HepG2 (cell line): ENCODE results near the gene NUDT7. TPM values are rescaled to one million over a fixed set of nuclear protein-coding genes. Genes with fewer than 3 reads are reported as not detected.

Experiments used
- ATAC-seq: fragments of 200-7000 bp; cut with Tn5 transposase; 3 replicates; pipeline ENCODE4 v1.9.1; 2020; ENCODE audit warnings: mild to moderate bottlenecking, moderate library complexity
- BruUV-seq: library from RNA; stranded (reverse); fragments of 400-500 nt; replicated peaks from 2 replicates; lab custom pipeline; 2021; lab: Mats Ljungman, UMichigan
- CTCF ChIA-PET: fragments of 300-600 bp; formaldehyde crosslinking; extraction: SDS; loops from one replicate; lab custom pipeline; 2021; ENCODE audit warnings: low total read pairs, inconsistent platforms, low intra/inter-chr PET ratio; lab: Yijun Ruan, JAX
- POLR2A ChIA-PET: fragments of 350-600 bp; sonication (Branson Sonifier 250); formaldehyde crosslinking; loops from one replicate; lab custom pipeline; 2020; ENCODE audit warnings: antibody characterized with exemption, inconsistent platforms; lab: Yijun Ruan, JAX
- DNase-seq: peaks from one replicate; pipeline ENCODE4 v3.0.0-alpha.2; 2015; ENCODE audit warnings: low spot score
- FAIRE-seq: peaks from 3 replicates; lab custom pipeline; 2011; peaks lifted over from hg19 to GRCh38; lab: Jason Lieb, UNC
- H2AFZ ChIP-seq: one replicate; pipeline ENCODE4 v1.6.1; 2011; ENCODE audit warnings: low read length, inconsistent platforms
- H3K27ac ChIP-seq: fragments of 300-600 bp; 3 replicates; pipeline ENCODE4 v1.8.0; 2011; ENCODE audit warnings: mixed run types, mild to moderate bottlenecking, mixed read lengths, low read length, inconsistent platforms; ENCODE audit not compliant: insufficient read depth; ENCODE audit errors: extremely low read length
- H3K27me3 ChIP-seq, 2 experiments: fragments of 200-600 bp in 1 of 2; 2 replicates in 1 of 2; 3 replicates in 1 of 2; pipeline versions ENCODE4 v1.6.0 to v1.8.0; 2011; ENCODE audit warnings: low read length in 2 of 2, mild to moderate bottlenecking in 2 of 2, moderate library complexity in 2 of 2, inconsistent platforms in 1 of 2; ENCODE audit not compliant: insufficient read depth in 2 of 2, control insufficient read depth in 1 of 2
- H3K36me3 ChIP-seq, 2 experiments: fragments of 200-600 bp in 1 of 2; replicated peaks in 1 of 2; 2 replicates in 1 of 2; 3 replicates in 1 of 2; pipeline versions ENCODE4 v1.5.1 to v1.8.0; 2011; ENCODE audit warnings: low read length in 2 of 2, inconsistent platforms in 1 of 2; ENCODE audit not compliant: insufficient read depth in 2 of 2, control insufficient read depth in 1 of 2
- H3K4me1 ChIP-seq: 2 replicates; pipeline ENCODE4 v1.5.1; 2012; ENCODE audit warnings: low read length, inconsistent platforms; ENCODE audit not compliant: insufficient read depth
- H3K4me2 ChIP-seq: 2 replicates; pipeline ENCODE4 v1.6.0; 2011; ENCODE audit warnings: low read depth, low read length, inconsistent platforms
- H3K4me3 ChIP-seq, 3 experiments: fragments of 200-600 bp in 1 of 3; sonication (generic), shearing (Covaris generic) in 1 of 3; replicated peaks in 1 of 3; 2 replicates each; pipeline ENCODE4 v1.5.1; 2011 to 2016; ENCODE audit warnings: low read length in 3 of 3, inconsistent platforms in 2 of 3, low read depth in 2 of 3, mild to moderate bottlenecking in 2 of 3, control low read depth in 1 of 3, mixed read lengths in 1 of 3; ENCODE audit not compliant: insufficient read depth in 1 of 3
- H3K79me2 ChIP-seq: one replicate; pipeline ENCODE4 v1.6.1; 2011; ENCODE audit warnings: low read length, inconsistent platforms; ENCODE audit not compliant: insufficient read depth
- H3K9ac ChIP-seq: 2 replicates; pipeline ENCODE4 v1.6.0; 2011; ENCODE audit warnings: mild to moderate bottlenecking, low read depth, low read length, inconsistent platforms; ENCODE audit not compliant: insufficient read depth
- H3K9me3 ChIP-seq: 2 replicates; pipeline ENCODE4 v1.5.1; 2012; ENCODE audit warnings: mild to moderate bottlenecking, low read length
- H4K20me1 ChIP-seq: 2 replicates; pipeline ENCODE4 v1.6.0; 2011; ENCODE audit warnings: inconsistent platforms, mild to moderate bottlenecking, low read length, moderate library complexity; ENCODE audit not compliant: insufficient read depth
- ATF1 ChIP-seq: IDR thresholded peaks from 2 replicates; pipeline ENCODE4 v1.6.1; 2016; ENCODE audit warnings: mild to moderate bottlenecking, control low read depth
- FOXK1 ChIP-seq: sonication (generic); formaldehyde crosslinking; IDR thresholded peaks from 2 replicates; pipeline ENCODE4 v1.4.0; 2020; ENCODE audit warnings: low read depth, missing genetic modification reagents, borderline replicate concordance
- MED1 ChIP-seq: sonication (generic); formaldehyde crosslinking; IDR thresholded peaks from 2 replicates; pipeline ENCODE4 v1.4.0; 2020; ENCODE audit warnings: missing genetic modification reagents
- NAIF1 ChIP-seq: sonication (generic); formaldehyde crosslinking; IDR thresholded peaks from 2 replicates; pipeline ENCODE4 v1.5.0; 2020; ENCODE audit warnings: mild to moderate bottlenecking, missing genetic modification reagents, borderline replicate concordance
- RBAK ChIP-seq: sonication (generic); formaldehyde crosslinking; IDR thresholded peaks from 2 replicates; pipeline ENCODE4 v1.5.1; 2020; ENCODE audit warnings: mild to moderate bottlenecking, missing genetic modification reagents
- SAP130 ChIP-seq: IDR thresholded peaks from 2 replicates; pipeline ENCODE4 v1.6.1; 2016; ENCODE audit warnings: low read depth
- SIN3B ChIP-seq: fragments of 150-350 bp; IDR thresholded peaks from 2 replicates; pipeline ENCODE4 v1.6.1; 2014; ENCODE audit warnings: low read length
- ZNF225 ChIP-seq: sonication (generic); formaldehyde crosslinking; IDR thresholded peaks from 2 replicates; pipeline ENCODE4 v1.4.0; 2020; ENCODE audit warnings: mild to moderate bottlenecking, missing genetic modification reagents
- ZNF430 ChIP-seq: sonication (generic); formaldehyde crosslinking; IDR thresholded peaks from 2 replicates; pipeline ENCODE4 v1.9.0; 2021; ENCODE audit warnings: mild to moderate bottlenecking, missing genetic modification reagents
- WGBS: methylation state at CpG from one replicate; pipeline ENCODE4 v1.1.6; 2017; ENCODE audit warnings: low lambda C conversion rate; 5-methylcytosine and 5-hydroxymethylcytosine counted together
- in situ Hi-C: cut with HindIII; loops from 2 replicates; pipeline ENCODE4 v1.10.0; 2017; ENCODE audit warnings: low pct_unique_long_range_greater_than_20kb; ENCODE audit not compliant: extremely low pct_ligation_motif_present
- intact Hi-C: fragments of 100-400 bp; cut with micrococcal nuclease; formaldehyde crosslinking; loops from one replicate; pipeline ENCODE4 v1.10.0; 2022; ENCODE audit not compliant: unreplicated experiment
- polyA plus RNA-seq, 8 experiments: library from polyadenylated mRNA; depleted of rRNA in 3 of 8; stranded (reverse) in 7 of 8; unstranded in 1 of 8; fragments of >200 nt; fragmentation: Illumina TruSeq in 4 of 8; extraction: Trizol in 4 of 8; gene quantifications; 2 replicates each; pipeline versions ENCODE4 v1.2.1 to v1.2.3, GENCODE V29; 2011 to 2016; ENCODE audit warnings: low read depth in 4 of 8, missing spikeins in 1 of 8, mixed read lengths in 1 of 8; ENCODE audit not compliant: insufficient read depth in 1 of 8
- total RNA-seq, 5 experiments: library from RNA; depleted of rRNA; stranded (reverse); fragments of >200 nt; fragmentation: Illumina TruSeq; extraction: Trizol; gene quantifications; 2 replicates each; pipeline ENCODE4 v1.2.3, GENCODE V29; 2016; ENCODE audit warnings: low read depth in 1 of 5
- TF ChIP-seq, protein P1 (sequence below): IDR thresholded peaks from 2 replicates; pipeline ENCODE4 v1.6.1; 2016
- TF ChIP-seq, protein P2 (sequence below): sonication (generic); formaldehyde crosslinking; IDR thresholded peaks from 2 replicates; pipeline ENCODE4 v1.4.0; 2020; ENCODE audit warnings: missing genetic modification reagents, borderline replicate concordance
- TF ChIP-seq, protein P3 (sequence below): IDR thresholded peaks from 2 replicates; pipeline ENCODE4 v1.6.1; 2016; ENCODE audit warnings: low read depth, missing genetic modification reagents, missing compliant biosample characterization
- TF ChIP-seq, protein P4 (sequence below): conservative IDR thresholded peaks from 2 replicates; pipeline ENCODE4 v1.6.1; 2018; ENCODE audit warnings: missing genetic modification reagents

The NUDT7 gene
- total and polyA plus RNA-seq, 2 of the 13 experiments (the other 11 are each of a cell fraction or from before 2014, with no cell fraction given), result 14.3 to 23.9 TPM

DNA sequence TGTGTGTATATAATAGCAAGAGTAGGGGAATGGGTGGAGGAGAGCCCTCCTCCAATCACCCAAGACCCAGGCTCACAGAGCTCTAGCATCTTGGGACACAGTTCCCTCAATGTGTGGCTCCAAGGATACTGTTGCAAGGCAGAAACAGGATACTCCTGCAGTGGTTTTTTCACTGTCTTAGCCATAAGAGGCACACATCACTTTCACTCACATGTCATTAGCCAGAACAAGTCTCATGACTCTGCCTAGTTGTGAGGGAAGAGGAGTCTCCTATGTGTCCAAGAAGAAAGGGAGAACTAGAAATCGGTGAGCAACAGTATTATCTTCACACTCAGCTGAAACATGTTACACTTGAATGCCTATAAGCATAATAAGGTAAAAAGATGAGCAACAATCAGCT lies 11.1 kb upstream of the NUDT7 start:
- Histone ChIP-seq H3K27ac (no peak overlapping the region), H3K9me3 (no peaks in the 10 kb centered on the region), H3K4me3 (no peak overlapping the region), H3K9ac (no peak overlapping the region), H4K20me1 (no peaks in the 10 kb centered on the region), H3K4me2 (no peak overlapping the region), H3K36me3 (no peaks in the 10 kb centered on the region), H3K4me1 (peaks cover 10% of the 10 kb centered on the region; the same call in 1 of the 2 replicates), H3K27me3 (no peaks in the 10 kb centered on the region; a peak in 1 of 5 replicates), H3K79me2 (no peaks in the 10 kb centered on the region), H2AFZ (no peak overlapping the region)
- FAIRE-seq, result no peak
- BruUV-seq, result no TSS peak
- ChIA-PET POLR2A (no interaction called here), CTCF (no interaction called here)
- ATAC-seq, result no peak
- in situ Hi-C loops, result no loop called here
- intact Hi-C loops, result no loop called here
- 20% methylated on average over 1 of the region's 1 CpG for WGBS
- no peak for DNase-seq
- TF ChIP-seq NAIF1 (CRISPR knock-in tag) (no peak), RBAK (no peak), SIN3B (no peak), ZNF225 (CRISPR knock-in tag) (no peak), ZNF430 (no peak), MED1 (CRISPR knock-in tag) (no peak), FOXK1 (CRISPR knock-in tag) (no peak), ATF1 (CRISPR knock-in tag) (no peak), SAP130 (CRISPR knock-in tag) (no peak)
- TF ChIP-seq, protein P1, sequence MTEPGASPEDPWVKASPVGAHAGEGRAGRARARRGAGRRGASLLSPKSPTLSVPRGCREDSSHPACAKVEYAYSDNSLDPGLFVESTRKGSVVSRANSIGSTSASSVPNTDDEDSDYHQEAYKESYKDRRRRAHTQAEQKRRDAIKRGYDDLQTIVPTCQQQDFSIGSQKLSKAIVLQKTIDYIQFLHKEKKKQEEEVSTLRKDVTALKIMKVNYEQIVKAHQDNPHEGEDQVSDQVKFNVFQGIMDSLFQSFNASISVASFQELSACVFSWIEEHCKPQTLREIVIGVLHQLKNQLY (CRISPR knock-in tag), result no peak
- TF ChIP-seq, protein P2, sequence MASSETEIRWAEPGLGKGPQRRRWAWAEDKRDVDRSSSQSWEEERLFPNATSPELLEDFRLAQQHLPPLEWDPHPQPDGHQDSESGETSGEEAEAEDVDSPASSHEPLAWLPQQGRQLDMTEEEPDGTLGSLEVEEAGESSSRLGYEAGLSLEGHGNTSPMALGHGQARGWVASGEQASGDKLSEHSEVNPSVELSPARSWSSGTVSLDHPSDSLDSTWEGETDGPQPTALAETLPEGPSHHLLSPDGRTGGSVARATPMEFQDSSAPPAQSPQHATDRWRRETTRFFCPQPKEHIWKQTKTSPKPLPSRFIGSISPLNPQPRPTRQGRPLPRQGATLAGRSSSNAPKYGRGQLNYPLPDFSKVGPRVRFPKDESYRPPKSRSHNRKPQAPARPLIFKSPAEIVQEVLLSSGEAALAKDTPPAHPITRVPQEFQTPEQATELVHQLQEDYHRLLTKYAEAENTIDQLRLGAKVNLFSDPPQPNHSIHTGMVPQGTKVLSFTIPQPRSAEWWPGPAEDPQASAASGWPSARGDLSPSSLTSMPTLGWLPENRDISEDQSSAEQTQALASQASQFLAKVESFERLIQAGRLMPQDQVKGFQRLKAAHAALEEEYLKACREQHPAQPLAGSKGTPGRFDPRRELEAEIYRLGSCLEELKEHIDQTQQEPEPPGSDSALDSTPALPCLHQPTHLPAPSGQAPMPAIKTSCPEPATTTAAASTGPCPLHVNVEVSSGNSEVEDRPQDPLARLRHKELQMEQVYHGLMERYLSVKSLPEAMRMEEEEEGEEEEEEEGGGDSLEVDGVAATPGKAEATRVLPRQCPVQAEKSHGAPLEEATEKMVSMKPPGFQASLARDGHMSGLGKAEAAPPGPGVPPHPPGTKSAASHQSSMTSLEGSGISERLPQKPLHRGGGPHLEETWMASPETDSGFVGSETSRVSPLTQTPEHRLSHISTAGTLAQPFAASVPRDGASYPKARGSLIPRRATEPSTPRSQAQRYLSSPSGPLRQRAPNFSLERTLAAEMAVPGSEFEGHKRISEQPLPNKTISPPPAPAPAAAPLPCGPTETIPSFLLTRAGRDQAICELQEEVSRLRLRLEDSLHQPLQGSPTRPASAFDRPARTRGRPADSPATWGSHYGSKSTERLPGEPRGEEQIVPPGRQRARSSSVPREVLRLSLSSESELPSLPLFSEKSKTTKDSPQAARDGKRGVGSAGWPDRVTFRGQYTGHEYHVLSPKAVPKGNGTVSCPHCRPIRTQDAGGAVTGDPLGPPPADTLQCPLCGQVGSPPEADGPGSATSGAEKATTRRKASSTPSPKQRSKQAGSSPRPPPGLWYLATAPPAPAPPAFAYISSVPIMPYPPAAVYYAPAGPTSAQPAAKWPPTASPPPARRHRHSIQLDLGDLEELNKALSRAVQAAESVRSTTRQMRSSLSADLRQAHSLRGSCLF (CRISPR knock-in tag), result no peak
- TF ChIP-seq, protein P3, sequence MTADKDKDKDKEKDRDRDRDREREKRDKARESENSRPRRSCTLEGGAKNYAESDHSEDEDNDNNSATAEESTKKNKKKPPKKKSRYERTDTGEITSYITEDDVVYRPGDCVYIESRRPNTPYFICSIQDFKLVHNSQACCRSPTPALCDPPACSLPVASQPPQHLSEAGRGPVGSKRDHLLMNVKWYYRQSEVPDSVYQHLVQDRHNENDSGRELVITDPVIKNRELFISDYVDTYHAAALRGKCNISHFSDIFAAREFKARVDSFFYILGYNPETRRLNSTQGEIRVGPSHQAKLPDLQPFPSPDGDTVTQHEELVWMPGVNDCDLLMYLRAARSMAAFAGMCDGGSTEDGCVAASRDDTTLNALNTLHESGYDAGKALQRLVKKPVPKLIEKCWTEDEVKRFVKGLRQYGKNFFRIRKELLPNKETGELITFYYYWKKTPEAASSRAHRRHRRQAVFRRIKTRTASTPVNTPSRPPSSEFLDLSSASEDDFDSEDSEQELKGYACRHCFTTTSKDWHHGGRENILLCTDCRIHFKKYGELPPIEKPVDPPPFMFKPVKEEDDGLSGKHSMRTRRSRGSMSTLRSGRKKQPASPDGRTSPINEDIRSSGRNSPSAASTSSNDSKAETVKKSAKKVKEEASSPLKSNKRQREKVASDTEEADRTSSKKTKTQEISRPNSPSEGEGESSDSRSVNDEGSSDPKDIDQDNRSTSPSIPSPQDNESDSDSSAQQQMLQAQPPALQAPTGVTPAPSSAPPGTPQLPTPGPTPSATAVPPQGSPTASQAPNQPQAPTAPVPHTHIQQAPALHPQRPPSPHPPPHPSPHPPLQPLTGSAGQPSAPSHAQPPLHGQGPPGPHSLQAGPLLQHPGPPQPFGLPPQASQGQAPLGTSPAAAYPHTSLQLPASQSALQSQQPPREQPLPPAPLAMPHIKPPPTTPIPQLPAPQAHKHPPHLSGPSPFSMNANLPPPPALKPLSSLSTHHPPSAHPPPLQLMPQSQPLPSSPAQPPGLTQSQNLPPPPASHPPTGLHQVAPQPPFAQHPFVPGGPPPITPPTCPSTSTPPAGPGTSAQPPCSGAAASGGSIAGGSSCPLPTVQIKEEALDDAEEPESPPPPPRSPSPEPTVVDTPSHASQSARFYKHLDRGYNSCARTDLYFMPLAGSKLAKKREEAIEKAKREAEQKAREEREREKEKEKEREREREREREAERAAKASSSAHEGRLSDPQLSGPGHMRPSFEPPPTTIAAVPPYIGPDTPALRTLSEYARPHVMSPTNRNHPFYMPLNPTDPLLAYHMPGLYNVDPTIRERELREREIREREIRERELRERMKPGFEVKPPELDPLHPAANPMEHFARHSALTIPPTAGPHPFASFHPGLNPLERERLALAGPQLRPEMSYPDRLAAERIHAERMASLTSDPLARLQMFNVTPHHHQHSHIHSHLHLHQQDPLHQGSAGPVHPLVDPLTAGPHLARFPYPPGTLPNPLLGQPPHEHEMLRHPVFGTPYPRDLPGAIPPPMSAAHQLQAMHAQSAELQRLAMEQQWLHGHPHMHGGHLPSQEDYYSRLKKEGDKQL (CRISPR knock-in tag), result no peak
- TF ChIP-seq, protein P4, sequence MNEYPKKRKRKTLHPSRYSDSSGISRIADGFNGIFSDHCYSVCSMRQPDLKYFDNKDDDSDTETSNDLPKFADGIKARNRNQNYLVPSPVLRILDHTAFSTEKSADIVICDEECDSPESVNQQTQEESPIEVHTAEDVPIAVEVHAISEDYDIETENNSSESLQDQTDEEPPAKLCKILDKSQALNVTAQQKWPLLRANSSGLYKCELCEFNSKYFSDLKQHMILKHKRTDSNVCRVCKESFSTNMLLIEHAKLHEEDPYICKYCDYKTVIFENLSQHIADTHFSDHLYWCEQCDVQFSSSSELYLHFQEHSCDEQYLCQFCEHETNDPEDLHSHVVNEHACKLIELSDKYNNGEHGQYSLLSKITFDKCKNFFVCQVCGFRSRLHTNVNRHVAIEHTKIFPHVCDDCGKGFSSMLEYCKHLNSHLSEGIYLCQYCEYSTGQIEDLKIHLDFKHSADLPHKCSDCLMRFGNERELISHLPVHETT, result no peak
